H9 (cell line): ENCODE measurements around the gene MYMK. TPM values are rescaled to one million over a fixed set of nuclear protein-coding genes. Genes with fewer than 3 reads are reported as not detected.

Source experiments
- DNase-seq: peaks from one replicate; pipeline ENCODE4 v3.0.0-alpha.2; 2017
- H2AFZ ChIP-seq: one replicate; pipeline ENCODE4 v1.6.1; 2013; ENCODE audit warnings: mild to moderate bottlenecking, low read length, control low read depth, moderate library complexity
- H2AK5ac ChIP-seq: 2 replicates; pipeline ENCODE4 v1.6.1; 2013; ENCODE audit warnings: low read length, control low read depth, mixed read lengths; ENCODE audit not compliant: insufficient read length
- H2BK120ac ChIP-seq: one replicate; pipeline ENCODE4 v1.6.1; 2013; ENCODE audit warnings: low read depth, mild to moderate bottlenecking, low read length, control low read depth, inconsistent platforms; ENCODE audit not compliant: poor library complexity, severe bottlenecking
- H2BK12ac ChIP-seq: 2 replicates; pipeline ENCODE4 v1.6.1; 2013; ENCODE audit warnings: low read length, control low read depth, mixed read lengths, low read depth; ENCODE audit not compliant: insufficient read length
- H2BK15ac ChIP-seq: 2 replicates; pipeline ENCODE4 v1.6.1; 2013; ENCODE audit warnings: low read depth, low read length, control low read depth
- H2BK20ac ChIP-seq: one replicate; pipeline ENCODE4 v1.6.1; 2013; ENCODE audit warnings: low read depth, mild to moderate bottlenecking, low read length, control low read depth, inconsistent platforms; ENCODE audit not compliant: poor library complexity, severe bottlenecking
- H2BK5ac ChIP-seq: 2 replicates; pipeline ENCODE4 v1.6.1; 2013; ENCODE audit warnings: low read length, control low read depth, mixed read lengths; ENCODE audit not compliant: insufficient read length
- H3K14ac ChIP-seq: 2 replicates; pipeline ENCODE4 v1.6.1; 2013; ENCODE audit warnings: low read length, control low read depth; ENCODE audit not compliant: insufficient read depth
- H3K18ac ChIP-seq: 2 replicates; pipeline ENCODE4 v1.6.1; 2013; ENCODE audit warnings: low read depth, mild to moderate bottlenecking, mixed read lengths, low read length, control low read depth; ENCODE audit not compliant: insufficient read length
- H3K23ac ChIP-seq: 2 replicates; pipeline ENCODE4 v1.6.1; 2013; ENCODE audit warnings: low read length, control low read depth, mixed read lengths, low read depth; ENCODE audit not compliant: insufficient read length
- H3K23me2 ChIP-seq: 2 replicates; pipeline ENCODE4 v1.6.1; 2013; ENCODE audit warnings: low read depth, mild to moderate bottlenecking, mixed read lengths, low read length, control low read depth; ENCODE audit not compliant: insufficient read length, poor library complexity, severe bottlenecking
- H3K27ac ChIP-seq: 2 replicates; pipeline ENCODE4 v1.5.1; 2013; ENCODE audit warnings: low read length, control low read depth, mixed read lengths, low read depth; ENCODE audit not compliant: insufficient read length
- H3K27me3 ChIP-seq: 2 replicates; pipeline ENCODE4 v1.6.1; 2013; ENCODE audit warnings: low read length, control low read depth, inconsistent platforms; ENCODE audit not compliant: insufficient read depth
- H3K4ac ChIP-seq: 2 replicates; pipeline ENCODE4 v1.6.1; 2013; ENCODE audit warnings: low read depth, mild to moderate bottlenecking, control low read depth, inconsistent platforms, low read length, moderate library complexity
- H3K4me1 ChIP-seq: 2 replicates; pipeline ENCODE4 v1.6.1; 2013; ENCODE audit warnings: low read length, control low read depth, inconsistent platforms; ENCODE audit not compliant: insufficient read depth
- H3K4me2 ChIP-seq: 2 replicates; pipeline ENCODE4 v1.6.1; 2013; ENCODE audit warnings: low read length, control low read depth, mixed read lengths; ENCODE audit not compliant: insufficient read length, insufficient read depth
- H3K56ac ChIP-seq: 2 replicates; pipeline ENCODE4 v1.6.1; 2013; ENCODE audit warnings: low read depth, mild to moderate bottlenecking, mixed read lengths, low read length, control low read depth; ENCODE audit not compliant: insufficient read length
- H3K79me1 ChIP-seq: 2 replicates; pipeline ENCODE4 v1.6.1; 2013; ENCODE audit warnings: low read depth, mild to moderate bottlenecking, moderate library complexity, low read length, control low read depth, inconsistent platforms; ENCODE audit not compliant: insufficient read depth, poor library complexity, severe bottlenecking
- H3K79me2 ChIP-seq: 2 replicates; pipeline ENCODE4 v1.6.1; 2013; ENCODE audit warnings: low read length, control low read depth, inconsistent platforms; ENCODE audit not compliant: insufficient read depth
- H3K9ac ChIP-seq: 2 replicates; pipeline ENCODE4 v1.6.1; 2013; ENCODE audit warnings: low read length, control low read depth, mixed read lengths; ENCODE audit not compliant: insufficient read length; ENCODE audit errors: extremely low read depth
- H3K9me3 ChIP-seq: one replicate; pipeline ENCODE4 v1.6.1; 2013; ENCODE audit warnings: low read depth, low read length, inconsistent platforms; ENCODE audit not compliant: control insufficient read depth
- H3T11ph ChIP-seq: one replicate; pipeline ENCODE4 v1.6.1; 2013; ENCODE audit warnings: mild to moderate bottlenecking, low read length, control low read depth, inconsistent platforms
- H4K20me1 ChIP-seq: one replicate; pipeline ENCODE4 v1.6.1; 2013; ENCODE audit not compliant: control insufficient read depth, insufficient read length, insufficient read depth
- H4K5ac ChIP-seq: 2 replicates; pipeline ENCODE4 v1.6.1; 2013; ENCODE audit warnings: low read depth, mild to moderate bottlenecking, mixed read lengths, low read length, control low read depth; ENCODE audit not compliant: insufficient read length
- H4K8ac ChIP-seq: replicated peaks from 2 replicates; pipeline ENCODE4 v1.6.1; 2013; ENCODE audit warnings: low read length, control low read depth, mixed read lengths, low read depth; ENCODE audit not compliant: insufficient read length
- H4K91ac ChIP-seq: 2 replicates; pipeline ENCODE4 v1.6.1; 2013; ENCODE audit warnings: low read depth, mild to moderate bottlenecking, moderate library complexity, mixed read lengths, low read length, control low read depth; ENCODE audit not compliant: insufficient read length
- H3K27ac Mint-ChIP-seq, 3 experiments: 2 replicates in 2 of 3; 3 replicates in 1 of 3; pipeline ENCODE4 v1.8.0; 2020 to 2021; ENCODE audit warnings: mixed read lengths in 3 of 3, mild to moderate bottlenecking in 1 of 3, moderate library complexity in 1 of 3
- H3K27me3 Mint-ChIP-seq: 2 replicates; pipeline ENCODE4 v1.8.0; 2021; ENCODE audit warnings: low read depth, mild to moderate bottlenecking, moderate library complexity, mixed read lengths
- H3K36me3 Mint-ChIP-seq, 3 experiments: 2 replicates in 2 of 3; 3 replicates in 1 of 3; pipeline ENCODE4 v1.8.0; 2020 to 2021; ENCODE audit warnings: low read depth in 3 of 3, mixed read lengths in 3 of 3; ENCODE audit not compliant: insufficient read depth in 1 of 3
- H3K4me1 Mint-ChIP-seq, 2 experiments: 2 replicates each; pipeline ENCODE4 v1.8.0; 2020; ENCODE audit warnings: mixed read lengths in 2 of 2
- H3K4me3 Mint-ChIP-seq, 2 experiments: 2 replicates in 1 of 2; 3 replicates in 1 of 2; pipeline ENCODE4 v1.8.0; 2020 to 2021; ENCODE audit warnings: mild to moderate bottlenecking in 2 of 2, mixed read lengths in 2 of 2, moderate library complexity in 1 of 2
- H3K9me3 Mint-ChIP-seq, 2 experiments: 2 replicates in 1 of 2; 3 replicates in 1 of 2; pipeline ENCODE4 v1.8.0; 2020; ENCODE audit warnings: mild to moderate bottlenecking in 2 of 2, mixed read lengths in 2 of 2, moderate library complexity in 1 of 2
- WGBS: extraction: QIAGEN DNeasy Blood & Tissue Kit; methylation state at CpG from one replicate; pipeline ENCODE4 v1.1.7; 2013; ENCODE audit warnings: missing lambda C conversion rate, low lambda C conversion rate, mixed read lengths; ENCODE audit not compliant: insufficient read length; ENCODE audit errors: extremely low coverage; 5-methylcytosine and 5-hydroxymethylcytosine counted together
- total RNA-seq: library from RNA; stranded (reverse); gene quantifications from 2 replicates; pipeline ENCODE4 v1.2.1, GENCODE V29; 2021
- TF ChIP-seq, protein P1 (sequence below): fragments of 200-600 bp; sonication (generic); conservative IDR thresholded peaks from 3 replicates; pipeline ENCODE4 v1.8.0; 2021; ENCODE audit warnings: antibody characterized with exemption, mild to moderate bottlenecking

Gene MYMK
- total RNA-seq, 1 experiment from 2014 or later, result not detected

DNA sequence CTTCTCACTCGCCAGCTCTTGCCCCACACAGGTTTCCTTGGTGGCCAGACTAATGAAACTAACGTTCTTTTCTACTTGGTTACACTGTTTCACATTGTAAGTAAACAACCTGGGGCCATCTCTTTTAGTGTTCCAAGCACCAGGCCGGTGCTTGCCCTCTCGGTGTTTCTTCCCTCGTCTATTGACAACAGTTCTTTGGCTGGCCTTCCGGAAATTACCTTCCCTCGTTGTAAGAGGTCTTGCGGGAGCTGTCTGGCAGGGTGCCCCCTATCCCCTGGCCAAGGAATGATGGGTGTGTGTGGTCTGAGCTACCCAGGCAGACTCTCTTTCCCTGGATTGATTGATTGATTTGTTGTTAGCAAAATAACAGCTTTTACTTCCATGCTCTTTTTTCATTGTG lies 918 bp upstream of the MYMK start:
- peaks cover 23 to 42% of the 10 kb centered on the region in 2 experiments for H3K4me1 Mint-ChIP-seq
- H4K8ac ChIP-seq, result no peak overlapping the region
- no CpG with 5 or more reads among the region's 8 CpGs for WGBS

More for the DNA sequence above, 918 bp upstream of the MYMK start:
- Histone ChIP-seq H2BK15ac (no peak overlapping the region), H2BK5ac (no peak overlapping the region), H3K18ac (no peak overlapping the region), H4K5ac (no peak overlapping the region), H3K4me1 (peaks cover 4% of the 10 kb centered on the region; the same call in 1 of the 2 replicates), H3K9ac (no peak overlapping the region), H3K9me3 (no peaks in the 10 kb centered on the region), H2BK120ac (no peak overlapping the region), H3K23ac (no peak overlapping the region), H2BK20ac (no peak overlapping the region), H3K4me2 (no peak overlapping the region), H2AK5ac (no peak overlapping the region), H3K79me1 (no peaks in the 10 kb centered on the region), H3T11ph (no peak overlapping the region), H3K14ac (no peak overlapping the region), H3K56ac (no peak overlapping the region), H4K20me1 (no peaks in the 10 kb centered on the region), H2AFZ (no peak overlapping the region), H3K23me2 (no peaks in the 10 kb centered on the region), H3K4ac (no peak overlapping the region), H2BK12ac (no peak overlapping the region), H3K27ac (no peak overlapping the region), H3K27me3 (no peaks in the 10 kb centered on the region), H3K79me2 (no peaks in the 10 kb centered on the region), H4K91ac (no peak overlapping the region)
- H3K9me3 Mint-ChIP-seq, result no peaks in the 10 kb centered on the region
- no peak for DNase-seq
- no peak overlapping the region for H3K4me3 Mint-ChIP-seq
- peak overlapping the region in 1 of 3 experiments; percentile 2; a peak in 2 of 7 replicates for H3K27ac Mint-ChIP-seq
- H3K36me3 Mint-ChIP-seq, result no peaks in the 10 kb centered on the region; a peak in 1 of 7 replicates
- TF ChIP-seq, protein P1, sequence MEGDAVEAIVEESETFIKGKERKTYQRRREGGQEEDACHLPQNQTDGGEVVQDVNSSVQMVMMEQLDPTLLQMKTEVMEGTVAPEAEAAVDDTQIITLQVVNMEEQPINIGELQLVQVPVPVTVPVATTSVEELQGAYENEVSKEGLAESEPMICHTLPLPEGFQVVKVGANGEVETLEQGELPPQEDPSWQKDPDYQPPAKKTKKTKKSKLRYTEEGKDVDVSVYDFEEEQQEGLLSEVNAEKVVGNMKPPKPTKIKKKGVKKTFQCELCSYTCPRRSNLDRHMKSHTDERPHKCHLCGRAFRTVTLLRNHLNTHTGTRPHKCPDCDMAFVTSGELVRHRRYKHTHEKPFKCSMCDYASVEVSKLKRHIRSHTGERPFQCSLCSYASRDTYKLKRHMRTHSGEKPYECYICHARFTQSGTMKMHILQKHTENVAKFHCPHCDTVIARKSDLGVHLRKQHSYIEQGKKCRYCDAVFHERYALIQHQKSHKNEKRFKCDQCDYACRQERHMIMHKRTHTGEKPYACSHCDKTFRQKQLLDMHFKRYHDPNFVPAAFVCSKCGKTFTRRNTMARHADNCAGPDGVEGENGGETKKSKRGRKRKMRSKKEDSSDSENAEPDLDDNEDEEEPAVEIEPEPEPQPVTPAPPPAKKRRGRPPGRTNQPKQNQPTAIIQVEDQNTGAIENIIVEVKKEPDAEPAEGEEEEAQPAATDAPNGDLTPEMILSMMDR, result peak; percentile 19; the same call in 2 of the 3 replicates
- peaks cover 20% of the 10 kb centered on the region for H3K27me3 Mint-ChIP-seq
